Lower lobe of right lung (tissue), 2 donors: ENCODE data around the gene CWC25. TPM values are rescaled to one million over a fixed set of nuclear protein-coding genes. Genes with fewer than 3 reads are reported as not detected.
"Not testable (repeated sequence)": the region's sequence is repeated elsewhere in the genome, so short reads cannot be mapped to it uniquely, and the experiment has no call there.

Source experiments
- ATAC-seq, 2 donors: fragments of 200-7000 bp; cut with Tn5 transposase; one replicate each; pipeline ENCODE4 v1.9.1; 2020 to 2022; ENCODE audit warnings: mild to moderate bottlenecking in 2 of 2, moderate library complexity in 2 of 2
- DNase-seq: peaks from one replicate; pipeline ENCODE4 v3.0.0-alpha.2; 2020
- H3K27ac ChIP-seq: fragments of 200-600 bp; one replicate; pipeline ENCODE4 v1.8.0; 2022
- H3K27me3 ChIP-seq: fragments of 200-600 bp; one replicate; pipeline ENCODE4 v1.8.0; 2022; ENCODE audit warnings: low read depth
- H3K36me3 ChIP-seq: fragments of 200-600 bp; one replicate; pipeline ENCODE4 v1.8.0; 2022; ENCODE audit warnings: mild to moderate bottlenecking
- H3K4me1 ChIP-seq: fragments of 200-600 bp; one replicate; pipeline ENCODE4 v1.8.0; 2022
- H3K4me3 ChIP-seq: fragments of 200-600 bp; one replicate; pipeline ENCODE4 v1.8.0; 2022; ENCODE audit warnings: mild to moderate bottlenecking
- H3K9me3 ChIP-seq: fragments of 200-600 bp; one replicate; pipeline ENCODE4 v1.8.0; 2022
- CTCF ChIP-seq: fragments of 200-600 bp; IDR thresholded peaks from one replicate; pipeline ENCODE4 v1.8.0; 2022; ENCODE audit warnings: antibody characterized with exemption, mild to moderate bottlenecking
- intact Hi-C: fragments of 100-400 bp; cut with DNase I; formaldehyde crosslinking; loops from one replicate; pipeline ENCODE4 v1.11.0; 2022
- total RNA-seq: library from RNA; stranded (reverse); fragmentation: NEBNext Ultra II Directional; extraction: Animal tissue kit (Norgen Biotek cat#: 25700); gene quantifications from one replicate; pipeline ENCODE4 v1.2.1, GENCODE V29; 2021
- donor health status: DM: no; HTN: yes; CAD: no; lungs with severe emphysema.

Gene CWC25
- total RNA-seq, 1 donor from 2014 or later, result 22.3 TPM

GRCh38 chr17:38867968-38868816 is 43.1 kb upstream of the CWC25 start:
- no peaks in the 10 kb centered on the region for H3K9me3 ChIP-seq
- peaks cover 29% of the 10 kb centered on the region for H3K4me1 ChIP-seq
- H3K4me3 ChIP-seq, result peak overlapping the region; percentile 94
- DNase-seq (no peak), ATAC-seq (no peak)
- intact Hi-C loops, result no loop called here
- TF ChIP-seq CTCF, result no peak
- H3K27me3 ChIP-seq, result no peaks in the 10 kb centered on the region
- peak overlapping the region; percentile 97 for H3K27ac ChIP-seq
- H3K36me3 ChIP-seq, result no peaks in the 10 kb centered on the region

GRCh38 chr17:38867179-38867967 is 42.3 kb upstream of the CWC25 start:
- intact Hi-C loops, result no loop called here
- DNase-seq, result no peak
- TF ChIP-seq CTCF, result peak; percentile 48
- no peaks in the 10 kb centered on the region for H3K36me3 ChIP-seq
- peak overlapping the region; percentile 94 for H3K4me3 ChIP-seq
- H3K27ac ChIP-seq, result peak overlapping the region; percentile 97
- no peaks in the 10 kb centered on the region for H3K27me3 ChIP-seq
- peaks cover 20% of the 10 kb centered on the region for H3K4me1 ChIP-seq
- no peaks in the 10 kb centered on the region for H3K9me3 ChIP-seq
- ATAC-seq, result no peak

- peaks cover 11% of the 10 kb centered on the region for H3K4me1 ChIP-seq
- intact Hi-C loops, result no loop called here
- no peak for DNase-seq
- no peak for ATAC-seq
- no peak for TF ChIP-seq CTCF
- no peaks in the 10 kb centered on the region for H3K27me3 ChIP-seq
- H3K27ac ChIP-seq, result no peak overlapping the region
- H3K36me3 ChIP-seq, result no peaks in the 10 kb centered on the region
- H3K4me3 ChIP-seq, result no peak overlapping the region
- H3K9me3 ChIP-seq, result no peaks in the 10 kb centered on the region
These were observed 39.7 kb upstream of the CWC25 start for GRCh38 chr17:38864636-38865398.

GRCh38 chr17:38861399-38861843 is 36.3 kb upstream of the CWC25 start:
- TF ChIP-seq CTCF, result no peak
- no peak for DNase-seq

GRCh38 chr17:38857271-38857670 is 32.1 kb upstream of the CWC25 start:
- ATAC-seq (no peak), DNase-seq (no peak)
- no peaks in the 10 kb centered on the region for H3K9me3 ChIP-seq
- H3K4me3 ChIP-seq, result no peak overlapping the region
- intact Hi-C loops, result no loop called here
- H3K27me3 ChIP-seq, result no peaks in the 10 kb centered on the region
- H3K4me1 ChIP-seq, result peaks cover 12% of the 10 kb centered on the region
- H3K36me3 ChIP-seq, result peaks cover 4% of the 10 kb centered on the region
- H3K27ac ChIP-seq, result no peak overlapping the region
- no peak for TF ChIP-seq CTCF

More at GRCh38 chr17:38861399-38861843, 36.3 kb upstream of the CWC25 start:
- no peaks in the 10 kb centered on the region for H3K9me3 ChIP-seq
- no peak overlapping the region for H3K4me3 ChIP-seq
- intact Hi-C loops, result no loop called here
- no peaks in the 10 kb centered on the region for H3K27me3 ChIP-seq
- no peak overlapping the region for H3K27ac ChIP-seq
- no peak for ATAC-seq
- no peaks in the 10 kb centered on the region for H3K4me1 ChIP-seq
- H3K36me3 ChIP-seq, result no peaks in the 10 kb centered on the region

GRCh38 chr17:38855101-38855714 is 30.1 kb upstream of the CWC25 start:
- H3K9me3 ChIP-seq, ATAC-seq, H3K27me3 ChIP-seq, H3K27ac ChIP-seq, DNase-seq, intact Hi-C loops, H3K4me3 ChIP-seq: not testable (repeated sequence)
- H3K36me3 ChIP-seq, result peaks cover 25% of the 10 kb centered on the region
- peaks cover 29% of the 10 kb centered on the region for H3K4me1 ChIP-seq
